ENCODE measurements around the gene DDX41.
"Not testable (repeated sequence)": the region's sequence is repeated elsewhere in the genome, so short reads cannot be mapped to it uniquely, and the experiment has no call there.

Gene DDX41

GRCh38 chr5:177537389-177538361 lies 20.9 kb upstream of the DDX41 start:
- DNase-seq = no peak

DNA sequence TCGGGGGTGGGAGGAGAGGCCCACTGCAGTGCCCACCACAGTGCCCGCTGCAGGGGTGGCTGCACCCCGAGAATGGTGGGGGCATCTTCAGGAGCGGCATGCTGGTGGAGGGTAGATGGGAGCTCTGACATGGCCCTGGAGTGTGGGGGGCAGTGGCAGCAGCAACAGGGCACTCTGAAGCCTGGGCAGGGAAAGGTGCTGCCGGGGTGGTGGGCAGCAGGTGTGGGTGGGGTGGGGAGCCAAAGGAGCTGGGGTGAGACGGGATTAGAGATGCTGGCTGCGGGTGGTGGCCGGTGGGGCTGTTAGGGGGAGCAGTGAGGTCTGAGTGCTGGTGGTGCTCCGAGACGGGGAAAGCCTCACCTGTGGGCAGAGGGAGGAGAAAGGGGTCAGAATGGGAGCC lies 19.6 kb upstream of the DDX41 start:
- DNase-seq = no peak

DNA sequence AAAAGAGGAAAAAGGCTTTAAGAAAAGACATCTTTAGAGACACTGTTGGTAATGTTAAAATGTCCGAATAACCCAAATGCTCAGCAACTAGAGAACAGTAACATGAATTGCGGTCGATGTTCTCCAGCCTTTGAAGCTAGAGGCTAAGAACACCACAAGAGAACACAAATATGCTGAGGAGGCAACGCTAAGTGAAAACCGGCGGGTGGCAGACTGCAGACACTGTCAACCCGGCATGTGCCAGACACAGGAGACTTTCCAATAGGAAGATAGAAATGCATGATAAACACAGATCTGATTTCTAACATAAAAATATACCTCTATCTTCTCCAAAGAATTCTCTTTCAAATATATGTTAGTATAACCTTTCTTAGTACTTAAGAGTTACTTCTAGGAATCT lies 18.4 kb upstream of the DDX41 start:
- no peak for DNase-seq

DNA sequence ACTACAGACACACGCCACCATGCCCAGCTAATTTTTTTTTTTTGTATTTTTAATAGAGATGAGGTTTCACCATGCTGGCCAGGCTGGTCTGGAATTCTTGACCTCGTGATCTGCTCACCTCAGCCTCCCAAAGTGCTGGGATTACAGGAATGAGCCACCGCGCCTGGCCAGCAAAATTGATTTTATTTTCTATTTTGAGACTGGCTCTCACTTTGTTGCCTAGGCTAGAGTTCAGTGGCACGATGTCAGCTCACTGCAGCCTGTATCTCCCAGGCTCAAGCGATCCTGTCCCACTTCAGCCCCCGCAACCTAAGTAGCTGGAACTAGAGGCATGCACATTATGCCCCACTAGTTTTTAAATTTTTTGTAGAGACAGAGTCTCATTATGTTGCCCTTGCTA lies 17.7 kb upstream of the DDX41 start:
- DNase-seq = not testable (repeated sequence)

DNA sequence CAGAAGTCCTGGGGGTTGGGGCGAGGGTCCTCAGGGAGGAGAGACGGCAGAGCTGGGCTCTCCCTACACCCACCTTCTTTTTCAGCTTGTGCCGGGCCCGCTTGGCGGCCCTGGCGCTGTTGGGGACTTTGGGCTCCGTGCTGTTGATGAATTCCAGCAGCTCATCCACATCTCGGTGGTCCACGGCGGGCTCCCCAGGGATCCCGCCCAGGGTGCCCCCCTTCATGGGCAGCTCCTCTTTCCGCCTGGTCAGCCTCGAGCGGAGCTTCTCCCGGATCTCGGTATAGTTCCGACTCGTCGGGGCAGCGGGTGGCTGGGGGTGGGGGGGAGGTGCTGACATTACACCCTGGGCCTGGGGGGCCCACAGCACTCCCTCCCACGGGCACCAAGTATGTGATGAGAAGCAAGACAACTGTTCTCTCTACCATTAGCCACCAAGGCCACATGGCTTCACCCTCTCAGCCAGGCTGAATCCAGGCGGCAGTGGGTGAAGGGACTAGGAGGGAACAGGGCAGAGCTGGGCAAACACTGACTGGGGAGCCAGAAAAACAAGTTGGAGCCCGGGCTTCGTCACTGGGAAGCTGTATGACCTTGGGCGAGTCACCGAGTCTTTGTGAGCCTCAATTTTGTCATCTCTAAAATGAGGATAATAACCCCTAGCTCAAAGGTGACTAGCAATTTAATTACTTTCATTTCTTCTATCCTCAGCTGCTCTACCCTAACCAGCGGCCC lies 14.6 kb upstream of the DDX41 start:
- no peak for DNase-seq

DNA sequence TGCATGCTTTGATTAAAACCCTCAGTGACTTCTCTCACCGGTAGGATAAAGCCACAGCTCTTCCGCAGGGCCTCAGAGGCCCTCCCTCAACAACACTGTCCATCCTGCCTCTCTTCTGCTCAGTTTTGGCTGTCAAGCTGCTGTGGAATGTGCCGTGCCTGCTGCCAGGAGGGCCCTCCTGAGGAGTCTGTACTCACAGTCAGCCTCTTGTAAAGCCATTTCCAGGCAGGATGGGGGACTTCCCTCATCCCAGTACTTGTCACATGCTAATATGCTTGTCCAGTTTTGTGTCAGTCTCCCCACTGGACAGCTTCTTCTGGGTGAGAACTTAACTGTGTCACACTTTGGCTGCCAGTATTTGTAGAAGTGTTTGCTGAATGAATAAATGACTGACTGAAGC lies 13.9 kb upstream of the DDX41 start:
- no peak for DNase-seq

DNA sequence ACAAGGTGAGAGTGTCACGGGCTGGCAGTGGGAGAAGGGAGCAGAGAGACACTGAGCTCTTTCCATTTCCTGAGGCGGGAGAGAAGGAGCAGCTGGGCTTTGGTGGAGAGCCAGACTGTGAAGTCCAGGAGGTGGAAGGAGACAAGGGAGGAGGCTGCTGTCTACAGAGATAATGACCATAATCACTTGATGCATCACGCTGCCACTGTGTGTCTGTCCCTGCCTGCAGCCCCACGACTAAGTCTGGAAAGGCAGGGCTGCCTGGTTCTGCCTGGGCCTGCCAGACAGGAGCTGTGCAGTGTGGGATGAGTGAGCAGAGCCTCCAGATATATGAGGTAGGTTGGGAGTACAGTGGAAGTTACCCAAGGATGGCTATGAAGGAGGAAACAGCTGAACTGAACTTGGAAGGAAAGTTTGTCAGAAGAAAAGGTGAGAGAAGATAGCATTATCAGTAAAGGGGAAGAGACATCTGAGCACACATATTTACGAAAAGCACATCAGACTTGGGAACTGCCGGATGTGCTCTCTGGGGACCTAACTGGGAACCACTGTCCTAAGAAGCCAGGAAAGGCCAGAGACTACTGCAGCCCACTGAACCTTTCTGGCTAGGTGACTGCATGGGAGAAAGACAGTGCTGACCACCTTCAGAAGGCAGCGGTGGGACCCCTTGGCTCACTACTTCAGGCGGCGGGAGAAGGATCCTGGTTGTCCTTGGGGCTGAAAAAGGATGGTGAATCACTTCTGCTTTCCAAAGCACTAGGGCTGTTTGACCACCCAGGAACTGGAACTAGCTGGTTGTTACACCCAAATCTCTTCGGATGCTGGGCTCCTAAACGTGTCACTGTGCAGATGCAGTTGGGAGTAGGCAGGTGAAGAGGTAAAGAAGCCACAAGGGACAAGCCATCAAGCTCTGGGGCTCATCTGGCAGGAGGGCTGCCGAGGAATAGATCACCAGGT lies 12.8 kb upstream of the DDX41 start:
- DNase-seq = no peak

GRCh38 chr5:177528631-177529030 lies 11.9 kb upstream of the DDX41 start:
- no peak for DNase-seq

DNA sequence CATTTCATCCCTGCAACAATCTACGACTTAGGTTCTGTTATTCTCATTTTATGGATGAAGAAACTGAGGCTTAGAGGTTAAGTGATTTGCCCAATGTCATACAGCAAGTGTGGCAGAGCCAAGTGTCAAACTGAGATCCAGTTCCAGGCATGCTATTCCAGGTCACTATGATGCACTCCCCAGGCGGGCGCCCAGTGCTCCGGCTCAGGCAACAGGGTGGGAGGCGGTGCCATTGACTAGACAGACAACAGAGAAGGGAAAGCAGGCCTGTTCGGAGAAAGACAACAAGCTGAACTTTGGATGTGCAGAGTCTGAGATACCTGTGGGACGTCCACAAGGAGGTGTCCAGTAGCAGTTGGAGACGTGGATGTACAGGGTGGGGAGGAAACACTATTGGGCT lies 10.8 kb upstream of the DDX41 start:
- no peak for DNase-seq

GRCh38 chr5:177526791-177527190 lies 10.0 kb upstream of the DDX41 start:
- no peak for DNase-seq

DNA sequence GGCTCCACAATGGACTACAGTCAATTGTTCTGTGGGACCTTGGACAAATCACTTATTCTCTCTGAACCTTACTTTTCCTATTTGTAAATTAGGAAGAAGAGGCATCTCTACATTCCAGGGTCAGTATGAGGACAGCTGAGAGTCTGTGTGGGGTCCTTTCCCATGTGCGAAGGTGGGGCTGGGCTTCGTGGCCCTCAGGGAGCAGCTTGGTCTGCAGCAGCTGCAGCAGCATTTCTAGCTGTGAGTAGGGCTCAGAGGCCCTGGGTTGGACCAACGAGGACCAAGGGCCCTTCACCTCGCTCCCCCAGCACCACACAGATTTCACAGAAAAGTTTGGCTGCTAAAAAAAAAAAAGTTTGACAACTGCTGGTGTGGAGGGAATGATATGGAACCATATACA lies 9.4 kb upstream of the DDX41 start:
- DNase-seq = no peak

GRCh38 chr5:177524941-177525655 lies 8.3 kb upstream of the DDX41 start:
- DNase-seq = no peak

GRCh38 chr5:177524539-177524900 lies 7.8 kb upstream of the DDX41 start:
- no peak for DNase-seq

- DNase-seq = no peak
Measured at GRCh38 chr5:177523711-177524538, 7.2 kb upstream of the DDX41 start.

DNA sequence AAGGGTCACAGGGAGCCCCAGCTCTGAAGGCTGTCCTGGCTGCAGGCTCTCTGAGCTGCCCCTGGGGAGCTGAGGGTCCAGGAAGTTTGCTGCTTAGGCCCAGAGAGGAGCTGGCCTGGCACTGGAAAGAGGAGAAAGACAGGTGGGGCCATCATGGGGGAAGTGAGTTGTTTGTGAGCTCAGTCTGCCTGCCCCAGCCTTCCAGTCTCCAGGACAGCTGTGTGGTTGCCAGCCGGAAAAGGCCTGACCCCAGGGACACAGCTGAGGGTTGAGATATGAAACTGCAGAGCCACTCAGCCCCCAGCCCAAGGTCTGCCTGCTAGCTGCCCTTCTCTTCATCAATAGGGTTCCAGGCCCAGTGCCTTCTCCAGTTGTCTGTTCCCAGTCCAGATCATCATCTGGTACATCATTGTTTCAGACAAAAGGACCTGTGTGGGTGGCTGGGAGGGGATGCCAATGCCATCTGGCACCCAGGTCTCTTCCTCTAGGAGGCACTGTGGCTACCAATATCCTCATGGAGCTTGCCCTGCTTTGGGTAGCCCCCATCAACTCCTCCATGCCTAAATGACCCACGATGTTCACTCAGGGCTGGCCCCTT lies 4.3 kb upstream of the DDX41 start:
- no peak for DNase-seq

- no peak for DNase-seq
Measured at GRCh38 chr5:177520271-177520670, 3.5 kb upstream of the DDX41 start.

DNA sequence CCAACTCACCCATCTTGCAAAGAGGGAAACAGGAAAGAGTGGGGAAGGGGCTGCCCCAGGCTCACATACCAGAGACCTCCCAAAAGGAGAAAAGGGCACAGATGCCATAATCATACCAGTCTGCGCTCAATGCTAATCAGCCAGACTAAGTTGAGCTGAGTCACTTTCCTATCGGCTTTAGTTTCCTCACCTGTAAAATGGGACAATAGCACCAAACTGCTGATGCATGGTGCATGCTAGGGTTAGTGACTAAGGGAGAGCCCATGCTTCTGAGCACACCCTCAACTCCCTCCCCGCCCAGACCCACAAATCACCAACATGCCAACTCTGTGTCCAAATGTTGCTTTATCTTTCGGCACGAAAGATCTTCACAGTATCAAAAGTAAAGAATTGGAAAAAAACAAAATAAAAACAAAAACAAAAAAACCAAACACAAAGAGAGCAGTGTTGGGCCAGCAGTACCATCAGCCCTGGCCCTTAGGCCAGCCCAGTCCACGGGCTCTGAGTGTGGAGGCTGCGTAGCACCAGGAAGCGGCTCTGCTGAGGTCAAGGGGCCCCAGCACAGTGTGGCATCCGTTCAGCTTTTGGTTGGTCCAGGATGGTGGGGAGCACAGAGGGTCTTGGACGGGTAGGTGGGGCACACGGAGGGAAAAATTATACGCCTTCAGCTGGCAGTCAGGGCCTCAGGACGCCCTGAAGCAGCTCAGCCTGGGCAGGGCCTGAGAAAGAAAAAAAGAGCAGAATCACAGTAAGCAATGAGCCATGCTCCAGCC lies 2.9 kb upstream of the DDX41 start:
- DNase-seq = no peak

DNA sequence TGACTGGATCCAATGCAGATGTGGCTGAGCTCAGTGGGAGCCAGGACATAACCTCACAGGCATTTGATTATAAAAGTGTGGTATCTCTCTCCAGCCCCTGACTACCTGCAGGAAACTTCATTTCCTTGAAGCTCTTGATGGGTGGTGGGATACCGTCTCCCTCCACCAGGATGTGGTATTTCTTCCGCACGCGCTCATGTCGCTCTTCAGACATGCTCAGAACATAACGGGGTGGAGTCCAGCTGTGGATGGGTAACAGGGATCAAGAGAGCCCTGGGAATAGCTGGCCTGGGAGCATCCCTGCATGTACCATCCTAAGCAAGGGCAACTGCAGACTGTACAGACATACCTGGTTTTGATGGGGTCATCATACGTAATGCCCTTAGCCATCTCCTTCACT lies 1.2 kb downstream of the DDX41 start:
- DNase-seq = no peak

GRCh38 chr5:177514541-177514940 lies 2.2 kb downstream of the DDX41 start:
- no peak for DNase-seq

DNA sequence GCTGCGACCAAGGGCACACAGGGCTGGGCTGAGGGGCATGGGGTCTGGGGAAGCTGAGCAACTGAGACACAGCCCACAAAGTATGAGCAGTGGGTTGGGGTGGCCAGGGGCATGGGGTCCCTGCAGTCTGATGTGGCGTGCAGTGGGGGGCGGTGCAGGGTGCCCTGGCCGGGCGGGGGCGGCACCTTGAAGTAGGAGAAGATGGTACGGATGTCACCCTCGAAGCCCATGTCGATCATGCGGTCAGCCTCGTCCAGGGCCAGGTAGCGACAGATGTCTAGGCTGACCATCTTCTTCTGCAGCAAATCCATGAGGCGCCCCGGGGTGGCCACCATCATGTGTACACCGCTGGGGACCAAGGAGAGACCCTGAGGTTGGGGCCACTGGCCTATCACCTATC lies 3.3 kb downstream of the DDX41 start:
- no peak for DNase-seq
